AML-193 (cell line): Measurements from ENCODE around the gene MRPS23.

Source experiments
- DNase-seq, 2 experiments: peaks; one replicate each; lab custom pipeline; 2025; lab: John Stamatoyannopoulos, UW

MRPS23 gene

GRCh38 chr17:57879437-57880085 is 29.7 kb upstream of the MRPS23 start:
- no peak for DNase-seq

DNA sequence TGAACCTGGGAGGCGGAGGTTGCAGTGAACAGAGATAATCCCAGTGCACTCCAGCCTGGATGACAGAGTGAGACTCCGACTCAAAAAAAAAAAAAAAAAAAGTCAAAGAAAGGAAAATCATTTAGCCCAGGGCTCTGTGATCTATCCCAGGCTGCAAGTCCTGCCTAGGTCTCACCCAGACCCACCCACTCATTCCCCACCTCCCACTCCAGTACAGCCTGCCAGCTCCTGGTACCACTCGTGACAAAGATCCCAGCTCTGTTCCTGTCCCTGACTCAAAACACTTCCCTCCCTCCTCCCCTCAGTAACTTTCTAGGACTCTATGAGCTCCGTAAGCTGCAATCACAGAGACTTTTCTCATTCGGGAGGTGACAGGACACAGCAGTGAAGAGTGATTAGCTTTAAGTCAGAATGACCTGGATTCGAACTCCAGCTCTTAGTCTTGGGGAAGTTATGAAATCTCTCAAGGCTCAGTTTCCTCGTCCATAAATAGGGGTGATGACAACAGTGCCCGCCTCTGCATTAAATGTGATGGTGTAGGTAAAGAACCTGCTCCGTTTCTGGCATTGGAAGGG is 28.0 kb upstream of the MRPS23 start:
- DNase-seq: no peak

- DNase-seq: no peak
Measured at GRCh38 chr17:57876866-57877237, 27.0 kb upstream of the MRPS23 start.

DNA sequence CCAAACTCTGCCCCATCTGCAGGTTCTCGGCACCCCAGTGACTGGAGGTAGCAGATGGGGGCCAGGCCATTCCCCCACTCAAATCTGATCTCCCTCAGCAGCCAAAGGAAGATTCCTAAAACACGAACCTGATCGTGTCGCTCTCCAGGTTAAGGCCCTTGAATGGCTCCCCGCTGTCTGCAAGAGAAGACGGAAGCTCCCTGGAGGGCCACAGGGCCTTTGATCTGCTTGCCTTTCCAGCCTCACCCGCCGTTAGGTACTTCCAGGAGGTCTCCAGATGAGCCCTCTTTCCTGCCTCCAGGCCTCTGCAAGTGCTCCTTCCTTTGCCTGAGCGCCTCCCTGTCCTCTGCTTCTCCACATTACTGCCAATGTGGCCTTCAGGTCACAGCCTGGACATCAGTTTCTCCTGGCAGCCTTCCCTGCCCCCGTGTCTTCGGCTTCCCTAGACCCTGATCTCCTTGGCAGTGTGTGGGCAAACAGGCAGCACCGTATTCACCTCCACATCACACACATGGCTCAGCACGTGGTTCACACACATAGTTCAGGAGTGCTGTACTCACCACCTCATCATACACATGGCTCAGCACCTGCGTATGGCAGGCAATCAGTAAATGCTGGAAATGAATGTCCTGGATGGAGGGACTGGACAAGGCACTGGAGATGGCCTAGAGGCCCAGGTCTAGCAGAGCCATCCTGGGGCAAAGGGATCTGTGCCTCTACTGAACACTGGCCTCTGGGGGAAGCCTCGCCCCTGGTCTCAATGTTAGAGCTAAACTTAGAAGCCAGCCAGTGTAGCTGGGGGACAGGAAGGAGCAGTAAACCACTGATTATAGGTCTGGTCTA is 26.4 kb upstream of the MRPS23 start:
- DNase-seq: no peak

DNA sequence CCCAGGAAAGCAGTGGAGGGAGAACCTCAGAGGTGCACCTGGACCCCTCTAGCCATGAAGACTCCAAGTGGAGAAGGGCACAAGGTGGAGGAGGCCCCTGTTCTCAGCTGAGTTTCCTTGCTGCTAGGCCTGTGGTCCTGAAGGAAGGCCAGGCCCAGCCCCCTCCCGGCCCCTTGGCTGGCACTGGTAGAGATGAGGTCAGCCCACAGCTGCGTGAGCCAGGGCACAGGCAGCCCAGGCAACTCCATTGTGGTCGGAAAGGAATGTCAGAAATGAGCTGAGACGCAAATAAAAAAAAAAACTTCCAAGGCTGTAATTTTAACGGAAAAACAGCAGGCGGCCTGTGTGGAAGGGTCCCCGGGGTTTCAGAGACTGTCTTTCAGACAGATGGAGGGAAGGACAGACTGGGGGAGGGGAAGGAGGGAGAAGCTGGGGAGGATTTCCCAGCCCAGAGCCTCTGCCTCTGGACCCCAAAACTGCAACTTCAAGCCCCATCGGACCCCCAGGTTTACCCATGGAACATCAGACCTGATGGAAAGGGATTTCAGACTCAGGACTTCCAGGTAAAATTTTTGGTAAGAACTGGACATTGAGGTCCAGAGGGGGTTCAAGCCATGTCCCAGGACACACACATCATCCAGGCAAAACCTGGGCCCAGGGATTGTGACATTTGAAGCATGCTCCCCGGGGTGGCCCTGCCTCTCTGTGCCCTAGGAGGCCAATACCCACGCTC is 25.6 kb upstream of the MRPS23 start:
- DNase-seq: peak in 1 of 2 experiments; percentile 13

GRCh38 chr17:57874434-57875289 is 24.8 kb upstream of the MRPS23 start:
- DNase-seq: peak; percentile 54 to 64

DNA sequence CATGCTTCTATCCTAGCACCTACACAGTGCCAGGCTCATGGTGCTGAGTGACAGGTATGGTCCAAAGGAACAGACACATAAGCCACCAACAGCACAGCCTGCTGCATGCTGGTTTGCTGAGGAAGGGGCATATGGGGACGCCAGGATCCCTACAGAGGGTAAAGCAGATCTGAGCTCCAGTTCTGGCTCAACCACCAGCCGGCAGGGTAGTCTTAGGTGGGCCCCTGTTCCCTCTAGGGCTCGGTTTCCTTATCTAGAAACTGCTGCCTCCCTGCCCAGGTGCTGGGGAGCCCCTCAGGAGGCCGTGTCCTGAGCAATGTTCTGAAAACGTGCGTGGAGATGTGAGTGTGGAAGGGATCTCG is 24.2 kb upstream of the MRPS23 start:
- DNase-seq: no peak

GRCh38 chr17:57873261-57874057 is 23.6 kb upstream of the MRPS23 start:
- DNase-seq: no peak

GRCh38 chr17:57872536-57872935 is 22.7 kb upstream of the MRPS23 start:
- DNase-seq: no peak

GRCh38 chr17:57871863-57872262 is 22.0 kb upstream of the MRPS23 start:
- DNase-seq: no peak

- no peak for DNase-seq
Measured at GRCh38 chr17:57871155-57871554, 21.3 kb upstream of the MRPS23 start.

DNA sequence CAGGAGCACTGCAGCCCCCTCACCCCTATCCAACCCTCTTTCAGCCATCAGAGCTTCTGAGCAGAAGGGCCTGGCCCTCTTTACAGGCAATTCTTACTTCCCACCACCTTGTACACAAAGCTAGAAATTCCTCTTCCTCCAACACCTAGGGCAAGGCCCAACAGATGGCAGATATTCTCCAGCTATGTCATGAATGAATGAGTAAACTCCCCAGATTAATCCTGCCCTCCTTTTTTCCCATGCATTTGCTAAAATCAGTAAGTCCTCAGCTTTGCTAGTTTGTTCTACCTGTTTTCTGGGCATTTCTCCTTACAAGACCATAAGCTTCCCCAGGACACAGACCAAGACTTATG is 20.4 kb upstream of the MRPS23 start:
- no peak for DNase-seq

DNA sequence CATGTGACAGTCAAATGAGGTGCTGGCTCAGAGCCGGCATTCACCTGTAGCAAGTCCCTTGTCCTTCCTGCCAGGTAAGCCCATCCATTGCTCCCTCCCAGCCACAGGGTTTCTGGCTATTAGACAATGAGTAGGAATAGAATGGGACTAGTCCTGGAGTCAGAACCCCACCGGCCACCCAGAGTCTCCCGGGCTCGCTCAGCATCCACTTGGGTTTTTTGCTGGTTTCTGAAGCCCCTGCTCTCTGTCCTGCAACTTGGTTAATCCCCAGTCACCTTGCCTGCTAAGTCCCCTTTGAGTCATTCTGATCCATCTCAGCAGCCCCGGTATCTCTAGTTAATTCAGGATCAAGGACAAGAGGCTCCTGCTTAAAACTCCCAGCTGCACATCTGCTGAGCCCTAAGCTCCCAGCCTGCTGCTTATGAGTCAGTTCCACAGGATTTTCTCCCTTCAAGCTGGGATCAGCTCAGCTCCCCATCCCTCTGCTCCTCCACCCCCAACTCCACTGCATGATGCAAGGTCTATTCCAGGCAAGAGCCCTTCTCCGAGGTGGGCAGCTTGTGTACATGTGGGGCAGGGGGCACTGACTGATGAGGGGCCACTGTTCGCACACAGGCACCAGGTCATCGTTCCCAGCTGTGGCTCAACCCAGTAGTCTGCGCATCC is 19.9 kb upstream of the MRPS23 start:
- no peak for DNase-seq

DNA sequence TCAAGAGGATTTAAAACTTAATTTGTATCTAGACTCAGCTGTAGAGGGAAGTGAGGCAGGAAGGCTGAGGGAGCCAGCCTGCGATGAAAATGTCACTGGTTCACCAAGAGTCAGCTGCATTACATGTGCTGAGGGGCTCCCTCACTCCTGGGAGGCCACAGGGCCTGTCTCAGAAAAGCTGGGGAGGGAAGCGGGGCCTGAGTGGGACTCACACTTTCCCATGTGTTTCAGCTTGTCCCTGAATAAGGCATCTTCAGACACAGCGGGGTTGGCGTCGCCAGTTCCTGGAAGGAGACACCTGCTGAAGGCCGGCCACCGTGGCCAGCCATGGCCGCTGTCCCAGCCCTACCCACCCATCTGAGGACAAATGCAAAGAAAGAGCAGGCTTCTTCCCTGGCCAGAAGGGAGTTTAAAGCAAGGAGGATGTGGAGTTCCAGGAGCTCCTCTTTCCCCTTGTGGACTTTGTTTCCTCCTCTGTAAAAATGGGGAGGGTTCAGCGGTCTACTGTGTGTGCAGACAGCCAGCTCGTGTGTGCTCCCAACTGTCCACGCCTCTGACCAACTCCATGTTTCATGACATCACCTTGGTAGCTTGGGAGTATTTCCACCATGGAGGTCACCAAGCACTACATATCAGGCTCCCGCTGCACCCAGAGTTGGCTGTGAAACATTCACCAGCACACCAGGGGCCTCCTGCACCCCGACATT is 19.2 kb upstream of the MRPS23 start:
- no peak for DNase-seq

- DNase-seq: peak; percentile 96 to 99
Measured at GRCh38 chr17:57868007-57868909, 18.4 kb upstream of the MRPS23 start.

DNA sequence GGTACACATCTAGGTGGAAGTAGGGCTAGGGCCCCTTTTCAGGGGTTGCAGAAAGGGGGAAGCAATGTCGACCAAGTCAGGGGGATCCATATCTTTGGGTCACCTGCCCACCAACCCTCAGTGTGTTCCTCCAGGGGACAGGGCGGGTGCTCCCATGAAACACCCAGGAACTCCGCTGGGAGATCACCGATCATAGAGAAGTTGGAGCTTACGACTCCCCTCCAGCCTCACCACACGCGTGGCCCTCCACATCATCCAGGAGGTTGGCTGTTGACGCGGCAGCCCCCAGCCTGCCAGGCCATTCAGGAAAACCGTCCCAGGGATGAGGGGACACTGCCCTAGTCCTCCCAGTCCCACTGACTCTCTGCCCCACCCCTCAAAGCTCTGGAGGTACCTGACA is 17.3 kb upstream of the MRPS23 start:
- DNase-seq: no peak

- no peak for DNase-seq
Measured at GRCh38 chr17:57866723-57867122, 16.9 kb upstream of the MRPS23 start.

GRCh38 chr17:57866319-57866718 is 16.5 kb upstream of the MRPS23 start:
- DNase-seq: no peak

DNA sequence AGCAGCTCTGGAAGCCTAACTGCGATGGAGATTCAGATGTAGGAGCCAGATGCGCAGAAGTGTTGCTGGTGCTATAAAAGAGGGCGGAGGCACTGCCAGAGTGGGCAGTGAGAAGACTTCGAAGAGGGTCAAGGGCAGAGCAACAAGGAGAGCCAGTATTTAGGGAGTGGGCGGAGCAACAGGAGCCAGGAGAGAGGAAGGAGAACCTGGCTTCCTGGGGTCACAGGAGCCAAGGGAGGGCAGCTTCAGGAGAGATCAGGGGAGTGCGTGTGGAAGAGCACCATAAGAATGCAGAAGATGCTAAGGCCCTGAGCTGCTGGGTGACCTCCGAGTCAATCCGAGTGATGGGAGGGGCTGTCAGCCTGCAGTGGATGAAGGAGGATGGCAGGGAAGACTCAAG is 14.4 kb upstream of the MRPS23 start:
- DNase-seq: no peak
